Posterior vena cava (tissue), 2 donors: ENCODE data around the gene MYO1A. TPM values are rescaled to one million over a fixed set of nuclear protein-coding genes. Genes with fewer than 3 reads are reported as not detected.

Experiments
- DNase-seq: peaks from one replicate; pipeline ENCODE4 v3.0.0-alpha.2; 2020; ENCODE audit warnings: low spot score
- intact Hi-C, 2 donors: fragments of 100-400 bp; cut with DNase I; formaldehyde crosslinking; loops; one replicate each; pipeline versions ENCODE4 v1.14.1 to v1.14.2; 2022 to 2023
- total RNA-seq, 2 donors: library from RNA; stranded (reverse); fragmentation: NEBNext Ultra II Directional; extraction: Animal tissue kit (Norgen Biotek cat#: 25700); gene quantifications; one replicate each; pipeline ENCODE4 v1.2.1, GENCODE V29; 2021
- donor health status: DM: yes; HTN: yes; CAD: no.
- donor health status: DM: yes; HTN: yes; CAD: no.

MYO1A gene
- total RNA-seq, 2 donors from 2014 or later: 0.28 to 1.0 TPM

DNA sequence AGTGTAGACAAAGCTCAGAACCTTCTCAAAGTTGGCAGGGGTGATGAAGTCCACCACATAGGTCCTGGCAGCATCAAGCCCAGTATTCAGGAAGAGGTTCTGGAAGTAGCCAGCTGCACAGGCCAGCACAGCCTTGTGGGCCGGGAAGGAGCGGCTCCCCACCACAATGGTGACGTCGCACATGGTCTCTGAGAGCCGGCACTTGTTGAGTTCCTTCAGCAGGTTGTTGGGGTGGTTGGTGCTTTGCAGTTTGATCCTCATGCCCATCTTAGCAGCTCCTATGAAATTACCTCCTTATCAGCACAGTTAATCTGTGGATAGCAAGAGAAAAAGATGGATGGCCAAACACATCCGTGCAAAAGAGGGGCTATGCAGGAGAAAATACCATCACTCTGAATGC, 45.3 kb downstream of the MYO1A start:
- no peak for DNase-seq
- intact Hi-C loops: loop anchor here in 1 of 2 donors (5.0 kb wide), 1 partner anchor 58 kb away; no protein-coding TSS in a partner anchor

GRCh38 chr12:57003395-57003794, 46.5 kb downstream of the MYO1A start:
- DNase-seq: no peak
- intact Hi-C loops: no loop called here

GRCh38 chr12:57001448-57001906, 48.5 kb downstream of the MYO1A start:
- DNase-seq: peak; percentile 86

DNA sequence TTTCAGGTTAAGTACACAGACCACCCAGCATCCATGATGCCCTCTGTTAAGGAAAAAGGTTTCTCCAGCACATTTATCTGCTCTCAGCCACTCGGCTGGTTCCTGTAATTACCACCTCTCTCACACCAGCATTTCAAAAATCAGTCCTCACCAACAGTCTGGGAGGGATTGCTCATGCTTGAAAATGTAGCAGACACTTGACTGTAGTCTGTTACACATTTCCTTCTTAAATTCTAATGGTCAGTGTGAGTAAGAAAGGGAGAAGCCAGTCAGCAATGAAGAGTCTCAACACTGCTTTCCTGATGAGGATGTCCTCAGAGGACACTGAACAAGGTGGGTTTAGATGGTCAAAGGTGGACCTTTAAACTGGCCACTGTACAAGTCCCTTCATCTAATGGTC, 49.5 kb downstream of the MYO1A start:
- intact Hi-C loops: no loop called here
- no peak for DNase-seq

More at GRCh38 chr12:57001448-57001906, 48.5 kb downstream of the MYO1A start:
- intact Hi-C loops: no loop called here

GRCh38 chr12:56999456-56999855, 50.5 kb downstream of the MYO1A start:
- intact Hi-C loops: loop anchor here in 1 of 2 donors (2.0 kb wide), 1 partner anchor 19 kb away; no protein-coding TSS in a partner anchor
- DNase-seq: no peak

- intact Hi-C loops: loop anchor here in 1 of 2 donors (2.0 kb wide), 1 partner anchor 18 kb away; no protein-coding TSS in a partner anchor
- no peak for DNase-seq
Measured at GRCh38 chr12:56998981-56999380, 50.9 kb downstream of the MYO1A start.

- DNase-seq: no peak
- intact Hi-C loops: loop anchor here in 1 of 2 donors (2.0 kb wide), 1 partner anchor 18 kb away; no protein-coding TSS in a partner anchor
Measured at GRCh38 chr12:56998316-56998715, 51.6 kb downstream of the MYO1A start.

- DNase-seq: no peak
- intact Hi-C loops: no loop called here
Measured at GRCh38 chr12:56996793-56997545, 53.0 kb downstream of the MYO1A start.

DNA sequence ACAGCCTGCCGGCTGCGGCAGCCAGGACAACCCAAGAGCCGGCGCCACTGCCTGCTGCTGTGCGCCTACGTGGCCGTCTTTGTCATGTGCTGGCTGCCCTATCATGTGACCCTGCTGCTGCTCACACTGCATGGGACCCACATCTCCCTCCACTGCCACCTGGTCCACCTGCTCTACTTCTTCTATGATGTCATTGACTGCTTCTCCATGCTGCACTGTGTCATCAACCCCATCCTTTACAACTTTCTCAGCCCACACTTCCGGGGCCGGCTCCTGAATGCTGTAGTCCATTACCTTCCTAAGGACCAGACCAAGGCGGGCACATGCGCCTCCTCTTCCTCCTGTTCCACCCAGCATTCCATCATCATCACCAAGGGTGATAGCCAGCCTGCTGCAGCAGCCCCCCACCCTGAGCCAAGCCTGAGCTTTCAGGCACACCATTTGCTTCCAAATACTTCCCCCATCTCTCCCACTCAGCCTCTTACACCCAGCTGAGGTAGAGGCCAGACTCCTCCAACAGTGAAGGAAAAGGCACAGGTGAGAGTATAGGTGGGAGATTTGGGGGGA, 53.9 kb downstream of the MYO1A start:
- no peak for DNase-seq
- intact Hi-C loops: no loop called here

DNA sequence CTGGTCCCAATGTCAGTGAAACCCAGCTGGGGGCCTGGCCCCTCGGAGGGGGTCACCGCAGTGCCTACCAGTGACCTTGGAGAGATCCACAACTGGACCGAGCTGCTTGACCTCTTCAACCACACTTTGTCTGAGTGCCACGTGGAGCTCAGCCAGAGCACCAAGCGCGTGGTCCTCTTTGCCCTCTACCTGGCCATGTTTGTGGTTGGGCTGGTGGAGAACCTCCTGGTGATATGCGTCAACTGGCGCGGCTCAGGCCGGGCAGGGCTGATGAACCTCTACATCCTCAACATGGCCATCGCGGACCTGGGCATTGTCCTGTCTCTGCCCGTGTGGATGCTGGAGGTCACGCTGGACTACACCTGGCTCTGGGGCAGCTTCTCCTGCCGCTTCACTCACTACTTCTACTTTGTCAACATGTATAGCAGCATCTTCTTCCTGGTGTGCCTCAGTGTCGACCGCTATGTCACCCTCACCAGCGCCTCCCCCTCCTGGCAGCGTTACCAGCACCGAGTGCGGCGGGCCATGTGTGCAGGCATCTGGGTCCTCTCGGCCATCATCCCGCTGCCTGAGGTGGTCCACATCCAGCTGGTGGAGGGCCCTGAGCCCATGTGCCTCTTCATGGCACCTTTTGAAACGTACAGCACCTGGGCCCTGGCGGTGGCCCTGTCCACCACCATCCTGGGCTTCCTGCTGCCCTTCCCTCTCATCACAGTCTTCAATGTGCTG, 54.6 kb downstream of the MYO1A start:
- intact Hi-C loops: no loop called here
- DNase-seq: no peak

DNA sequence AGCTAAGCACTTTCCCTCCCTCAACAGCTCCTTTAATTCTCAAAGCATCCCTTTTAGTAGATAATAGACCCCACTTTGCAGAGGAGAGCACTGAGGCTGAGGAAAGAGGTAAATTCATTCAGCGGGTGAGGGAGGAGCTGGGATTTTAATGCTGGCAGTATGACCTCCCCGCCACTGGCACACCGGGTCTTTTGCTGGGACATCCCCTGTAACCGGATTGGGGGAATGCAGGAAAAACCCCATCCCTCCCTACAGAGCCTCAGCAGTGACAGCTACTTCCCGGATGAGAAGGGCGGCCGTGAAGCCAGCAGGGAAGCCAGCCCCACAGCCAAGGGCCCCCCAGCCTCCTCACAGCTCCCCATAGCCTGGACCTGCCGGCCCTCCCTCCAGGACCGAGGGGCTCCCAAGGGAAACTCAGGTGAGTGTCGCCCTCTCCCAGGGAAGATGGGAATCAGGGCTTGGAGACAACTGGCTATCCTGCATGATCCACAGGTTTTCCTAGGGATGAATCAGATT, 55.6 kb downstream of the MYO1A start:
- no peak for DNase-seq

GRCh38 chr12:56993346-56993745, 56.6 kb downstream of the MYO1A start:
- intact Hi-C loops: no loop called here
- no peak for DNase-seq

More for the DNA sequence above, 55.6 kb downstream of the MYO1A start:
- intact Hi-C loops: no loop called here

DNA sequence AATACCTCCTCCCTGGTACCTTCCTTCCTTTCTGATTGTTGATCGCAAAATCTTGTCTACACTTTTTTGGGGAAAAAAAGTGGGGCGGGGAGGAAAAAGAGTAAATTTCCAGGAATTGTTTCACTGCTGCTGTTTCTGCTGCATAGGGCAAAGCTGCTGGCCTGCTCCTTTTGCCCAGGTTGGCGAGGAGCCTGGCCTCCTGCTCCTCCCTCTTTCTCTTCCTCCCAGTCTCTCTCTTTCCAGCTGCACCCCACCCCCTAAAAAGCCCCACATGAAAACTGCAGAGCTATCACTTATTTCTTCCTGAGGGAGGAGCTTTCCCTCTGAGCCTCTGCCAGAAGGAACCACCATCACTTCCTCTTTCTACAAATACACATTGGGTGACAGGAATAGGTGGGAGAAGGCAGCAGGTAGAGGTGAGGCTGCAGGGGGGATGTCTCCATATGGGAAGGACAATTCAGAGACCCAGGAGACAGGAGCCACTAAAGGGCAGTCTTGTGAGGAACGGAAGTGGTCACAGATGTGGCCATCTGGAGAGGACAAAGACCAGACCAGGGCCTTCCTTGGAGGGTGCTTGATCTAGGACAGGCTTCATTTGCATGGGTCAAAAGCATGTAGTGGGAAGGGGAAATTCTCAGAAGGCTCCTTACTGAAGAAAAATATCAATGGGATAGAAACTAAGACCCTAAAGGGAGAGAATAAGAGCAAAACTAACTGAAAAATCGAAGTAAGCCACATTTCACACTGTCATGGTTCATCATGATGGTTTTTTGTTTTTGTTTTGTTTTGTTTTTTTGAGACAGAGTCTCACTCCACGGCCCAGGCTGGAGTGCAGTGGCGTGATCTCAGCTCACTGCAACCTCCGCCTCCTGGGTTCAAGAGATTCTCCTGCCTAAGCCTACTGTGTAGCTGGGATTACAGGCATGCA, 58.3 kb downstream of the MYO1A start:
- DNase-seq: no peak
- intact Hi-C loops: no loop called here

DNA sequence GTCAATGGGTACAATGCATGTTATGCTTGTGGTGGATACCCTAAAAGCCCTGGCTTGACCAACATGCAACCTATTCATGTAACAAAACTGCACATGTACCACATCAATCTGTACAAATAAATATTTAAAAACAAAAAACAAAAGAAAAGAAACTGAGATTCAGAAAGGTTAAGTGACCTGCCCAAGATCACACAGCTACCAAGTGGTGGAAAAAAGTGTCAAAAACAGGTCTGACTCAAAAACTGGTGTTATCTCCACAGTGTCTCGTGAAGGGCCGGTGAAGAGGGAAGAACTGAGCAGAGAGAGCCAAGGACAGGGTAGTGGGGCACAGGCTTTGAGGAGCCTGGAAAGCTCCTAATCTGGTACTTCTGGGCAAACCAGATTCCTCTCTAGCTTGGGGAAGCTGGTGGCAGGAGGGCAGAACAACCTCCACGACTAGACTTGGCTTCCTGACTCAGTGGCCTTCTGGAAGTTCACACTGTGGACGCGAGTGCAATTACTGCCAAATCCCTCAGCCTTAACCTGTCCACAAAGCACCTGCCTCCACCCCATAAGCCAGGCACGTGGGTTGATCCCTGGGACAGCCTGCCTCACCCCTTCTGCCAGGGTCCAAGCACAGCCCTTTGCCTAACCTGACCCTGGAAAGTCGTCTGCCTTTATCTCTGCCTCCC, 59.1 kb downstream of the MYO1A start:
- intact Hi-C loops: no loop called here
- no peak for DNase-seq

DNA sequence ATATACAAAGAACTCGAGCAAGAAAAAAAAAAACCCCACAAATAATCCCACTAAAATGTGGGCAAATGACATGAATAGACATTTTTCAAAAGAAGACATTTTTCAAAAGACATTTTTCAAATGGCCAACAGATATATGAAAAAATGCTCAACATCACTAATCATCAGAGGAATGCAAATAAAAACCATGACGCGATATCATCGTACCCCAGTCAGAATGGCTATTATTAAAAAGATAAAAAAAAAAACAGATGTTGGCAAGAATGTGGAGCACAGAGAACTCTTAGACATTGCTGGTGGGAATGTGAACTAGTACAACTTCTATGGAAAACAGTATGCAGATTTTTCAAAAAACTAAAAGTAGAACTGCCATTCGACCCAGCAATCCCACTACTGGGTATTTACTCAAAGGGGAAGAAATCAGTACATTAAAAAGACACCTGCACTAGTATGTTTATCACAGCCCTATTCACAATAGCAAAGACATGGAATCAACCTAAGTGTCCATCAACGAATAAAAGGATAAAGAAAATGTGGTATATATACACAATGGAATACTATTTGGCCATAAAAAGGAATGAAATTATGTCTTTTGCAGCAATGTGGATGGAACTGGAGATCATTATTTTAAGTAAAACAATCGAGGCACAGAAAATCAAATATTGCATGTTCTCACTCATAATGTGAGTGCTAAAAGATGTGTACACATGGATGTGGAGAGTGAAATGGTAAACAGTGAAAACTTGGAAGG, 59.9 kb downstream of the MYO1A start:
- intact Hi-C loops: loop anchor here (2.0 to 5.0 kb wide), 2 partner anchors 228 to 231 kb away; partner anchors contain the start of gene HSD17B6 (in 1 of the 2)
- DNase-seq: no peak

GRCh38 chr12:56988207-56988739, 61.7 kb downstream of the MYO1A start:
- intact Hi-C loops: loop anchor here (2.0 to 5.0 kb wide), 2 partner anchors 226 to 229 kb away; partner anchors contain the start of gene HSD17B6 (in 1 of the 2)
- no peak for DNase-seq

- intact Hi-C loops: loop anchor here (2.0 to 5.0 kb wide), 2 partner anchors 225 to 229 kb away; partner anchors contain the start of gene HSD17B6 (in 1 of the 2)
- peak; percentile 96 for DNase-seq
Measured at GRCh38 chr12:56987551-56988053, 62.3 kb downstream of the MYO1A start.
